Ishikawa (cell line): Measurements from ENCODE around the gene AMPH.

ENCODE experiments used
- CEBPB ChIP-seq: IDR thresholded peaks from 2 replicates; pipeline ENCODE4 v1.6.1; 2012
- CREB1 ChIP-seq: IDR thresholded peaks from 2 replicates; pipeline ENCODE4 v1.6.1; 2012; ENCODE audit warnings: low read depth
- EGR1 ChIP-seq: IDR thresholded peaks from 2 replicates; pipeline ENCODE4 v1.6.1; 2012
- EP300 ChIP-seq: IDR thresholded peaks from 2 replicates; pipeline ENCODE4 v1.6.1; 2012; ENCODE audit warnings: borderline replicate concordance
- FOXM1 ChIP-seq: IDR thresholded peaks from 2 replicates; pipeline ENCODE4 v1.6.1; 2012; ENCODE audit warnings: low read depth, borderline replicate concordance
- MAX ChIP-seq: IDR thresholded peaks from 2 replicates; pipeline ENCODE4 v1.6.1; 2012
- NFIC ChIP-seq: IDR thresholded peaks from 2 replicates; pipeline ENCODE4 v1.6.1; 2012
- RAD21 ChIP-seq: IDR thresholded peaks from 2 replicates; pipeline ENCODE4 v1.6.1; 2012; ENCODE audit warnings: low read depth
- REST ChIP-seq: IDR thresholded peaks from 2 replicates; pipeline ENCODE4 v1.6.1; 2012; ENCODE audit warnings: low read depth, mild to moderate bottlenecking
- TAF1 ChIP-seq: IDR thresholded peaks from 2 replicates; pipeline ENCODE4 v1.6.1; 2012; ENCODE audit warnings: low read depth, mild to moderate bottlenecking
- TCF12 ChIP-seq: IDR thresholded peaks from 2 replicates; pipeline ENCODE4 v1.6.1; 2012; ENCODE audit warnings: low read depth
- TEAD4 ChIP-seq: IDR thresholded peaks from 2 replicates; pipeline ENCODE4 v1.6.1; 2012
- USF1 ChIP-seq: IDR thresholded peaks from 2 replicates; pipeline ENCODE4 v1.6.1; 2012
- YY1 ChIP-seq: IDR thresholded peaks from 2 replicates; pipeline ENCODE4 v1.6.1; 2012; ENCODE audit warnings: low read depth
- ZBTB7A ChIP-seq: IDR thresholded peaks from 2 replicates; pipeline ENCODE4 v1.6.1; 2012; ENCODE audit warnings: low read depth

AMPH gene

GRCh38 chr7:38542156-38542555, 89.0 kb downstream of the AMPH start:
- TF ChIP-seq EGR1: no peak
- no peak for TF ChIP-seq ZBTB7A
- TF ChIP-seq CREB1: no peak
- no peak for TF ChIP-seq CEBPB
- TF ChIP-seq RAD21: no peak
- no peak for TF ChIP-seq MAX
- no peak for TF ChIP-seq TAF1
- TF ChIP-seq NFIC: no peak
- no peak for TF ChIP-seq EP300
- TF ChIP-seq TEAD4: no peak
- no peak for TF ChIP-seq USF1
- no peak for TF ChIP-seq FOXM1
- TF ChIP-seq REST: no peak
- no peak for TF ChIP-seq TCF12
- TF ChIP-seq YY1: no peak

- no peak for TF ChIP-seq TCF12
- TF ChIP-seq CEBPB: no peak
- no peak for TF ChIP-seq EP300
- no peak for TF ChIP-seq ZBTB7A
- TF ChIP-seq FOXM1: no peak
- TF ChIP-seq TAF1: no peak
- no peak for TF ChIP-seq MAX
Measured at GRCh38 chr7:38541440-38541839, 89.7 kb downstream of the AMPH start.

- no peak for TF ChIP-seq CREB1
- TF ChIP-seq MAX: no peak
- no peak for TF ChIP-seq EGR1
- no peak for TF ChIP-seq USF1
- TF ChIP-seq CEBPB: no peak
- TF ChIP-seq RAD21: no peak
- no peak for TF ChIP-seq TAF1
Measured at GRCh38 chr7:38539477-38540081, 91.6 kb downstream of the AMPH start.

GRCh38 chr7:38535073-38535472, 96.1 kb downstream of the AMPH start:
- TF ChIP-seq EGR1 (no peak), YY1 (no peak)

- TF ChIP-seq TAF1 (no peak), CEBPB (no peak), MAX (no peak), NFIC (no peak), ZBTB7A (no peak)
Measured at GRCh38 chr7:38525857-38526256, 105.3 kb downstream of the AMPH start.

- TF ChIP-seq YY1 (no peak), NFIC (no peak), CEBPB (no peak), EGR1 (no peak)
Measured at GRCh38 chr7:38524786-38525185, 106.4 kb downstream of the AMPH start.

GRCh38 chr7:38520741-38521140, 110.4 kb downstream of the AMPH start:
- no peak for TF ChIP-seq YY1
- no peak for TF ChIP-seq ZBTB7A
- no peak for TF ChIP-seq CEBPB
- no peak for TF ChIP-seq EGR1
- TF ChIP-seq RAD21: no peak
- no peak for TF ChIP-seq REST
- TF ChIP-seq NFIC: no peak
- no peak for TF ChIP-seq TAF1
- TF ChIP-seq EP300: no peak
- TF ChIP-seq FOXM1: no peak
- TF ChIP-seq USF1: no peak
- no peak for TF ChIP-seq MAX
- no peak for TF ChIP-seq CREB1
- no peak for TF ChIP-seq TEAD4
